ENCODE results near the gene KCNC4.

KCNC4 gene

GRCh38 chr1:110192541-110192940 is 17.6 kb upstream of the KCNC4 start:
- no peak for TF ChIP-seq CEBPB (IDR thresholded peaks at IDR 0.05)
- TF ChIP-seq TEAD4 (IDR thresholded peaks at IDR 0.05), result no peak
- TF ChIP-seq TCF12 (IDR thresholded peaks at IDR 0.05; ENCODE audit: low read depth), result no peak
- TF ChIP-seq ZBTB7A (IDR thresholded peaks at IDR 0.05; ENCODE audit: low read depth), result no peak
- no peak for TF ChIP-seq REST (IDR thresholded peaks at IDR 0.05; ENCODE audit: low read depth)
- TF ChIP-seq FOXM1 (IDR thresholded peaks at IDR 0.05; ENCODE audit: borderline replicate concordance, low read depth), result no peak
- TF ChIP-seq EP300 (IDR thresholded peaks at IDR 0.05; ENCODE audit: borderline replicate concordance), result no peak
- TF ChIP-seq YY1 (IDR thresholded peaks at IDR 0.05; ENCODE audit: low read depth), result no peak
- TF ChIP-seq MAX (IDR thresholded peaks at IDR 0.05), result no peak
- no peak for TF ChIP-seq USF1 (IDR thresholded peaks at IDR 0.05)
- no peak for TF ChIP-seq RAD21 (IDR thresholded peaks at IDR 0.05; ENCODE audit: low read depth)
- TF ChIP-seq TAF1 (IDR thresholded peaks at IDR 0.05; ENCODE audit: low read depth), result no peak
- no peak for TF ChIP-seq NFIC (IDR thresholded peaks at IDR 0.05)
- TF ChIP-seq CREB1 (IDR thresholded peaks at IDR 0.05; ENCODE audit: low read depth), result no peak
- TF ChIP-seq EGR1 (IDR thresholded peaks at IDR 0.05), result no peak

GRCh38 chr1:110195196-110195595 is 14.9 kb upstream of the KCNC4 start:
- no peak for TF ChIP-seq REST (IDR thresholded peaks at IDR 0.05; ENCODE audit: low read depth)
- TF ChIP-seq MAX (IDR thresholded peaks at IDR 0.05), result no peak
- no peak for TF ChIP-seq RAD21 (IDR thresholded peaks at IDR 0.05; ENCODE audit: low read depth)
- TF ChIP-seq TCF12 (IDR thresholded peaks at IDR 0.05; ENCODE audit: low read depth), result no peak
- no peak for TF ChIP-seq NFIC (IDR thresholded peaks at IDR 0.05)
- no peak for TF ChIP-seq USF1 (IDR thresholded peaks at IDR 0.05)
- TF ChIP-seq EP300 (IDR thresholded peaks at IDR 0.05; ENCODE audit: borderline replicate concordance), result no peak

- TF ChIP-seq TEAD4 (IDR thresholded peaks at IDR 0.05), result no peak
- TF ChIP-seq RAD21 (IDR thresholded peaks at IDR 0.05; ENCODE audit: low read depth), result peak; percentile 74
Observed at GRCh38 chr1:110196917-110197765, 13.0 kb upstream of the KCNC4 start.

- TF ChIP-seq MAX (IDR thresholded peaks at IDR 0.05) (no peak), NFIC (IDR thresholded peaks at IDR 0.05) (no peak)
Observed at GRCh38 chr1:110197905-110198629, 12.0 kb upstream of the KCNC4 start.

- TF ChIP-seq RAD21 (IDR thresholded peaks at IDR 0.05; ENCODE audit: low read depth) (no peak), TAF1 (IDR thresholded peaks at IDR 0.05; ENCODE audit: low read depth) (no peak), YY1 (IDR thresholded peaks at IDR 0.05; ENCODE audit: low read depth) (no peak), MAX (IDR thresholded peaks at IDR 0.05) (no peak), CEBPB (IDR thresholded peaks at IDR 0.05) (no peak), USF1 (IDR thresholded peaks at IDR 0.05) (no peak), TCF12 (IDR thresholded peaks at IDR 0.05; ENCODE audit: low read depth) (no peak), FOXM1 (IDR thresholded peaks at IDR 0.05; ENCODE audit: borderline replicate concordance, low read depth) (no peak), CREB1 (IDR thresholded peaks at IDR 0.05; ENCODE audit: low read depth) (no peak), EGR1 (IDR thresholded peaks at IDR 0.05) (no peak), NFIC (IDR thresholded peaks at IDR 0.05) (no peak), REST (IDR thresholded peaks at IDR 0.05; ENCODE audit: low read depth) (no peak), EP300 (IDR thresholded peaks at IDR 0.05; ENCODE audit: borderline replicate concordance) (no peak), ZBTB7A (IDR thresholded peaks at IDR 0.05; ENCODE audit: low read depth) (no peak), TEAD4 (IDR thresholded peaks at IDR 0.05) (no peak)
Observed at GRCh38 chr1:110198746-110199145, 11.4 kb upstream of the KCNC4 start.

All from Ishikawa (cell line).